ENCODE measurements around the gene PRDM5.
A peak's percentile ranks its signal among the peaks of the same experiment; 100 is the strongest.

PRDM5 gene

GRCh38 chr4:120838784-120839183, 83.7 kb downstream of the PRDM5 start:
- WGBS (ENCODE audit: insufficient coverage), result 100% methylated on average over 4 of the region's 5 CpGs
- Histone ChIP-seq H3K27ac (ENCODE audit: insufficient read depth in 1 of 2, low read depth in 1 of 2, low read length in 2 of 2, poor library complexity in 1 of 2, severe bottlenecking in 2 of 2) (no peak overlapping the region), H3K36me3 (ENCODE audit: control insufficient read depth in 4 of 4, insufficient read depth in 4 of 4, low read length in 3 of 4) (no peaks in the 10 kb centered on the region), H3K9me3 (ENCODE audit: control extremely low read depth in 1 of 5, control insufficient read depth in 4 of 5, insufficient read depth in 2 of 5, low read depth in 1 of 5, low read length in 4 of 5) (peaks cover 0 to 4% (median 0%) of the 10 kb centered on the region in 5 experiments), H3K4me1 (ENCODE audit: control extremely low read depth in 1 of 4, control insufficient read depth in 4 of 4, insufficient read depth in 4 of 4, low read length in 3 of 4) (no peaks in the 10 kb centered on the region), H3K4me3 (ENCODE audit: control insufficient read depth in 1 of 7, extremely low read depth in 1 of 7, insufficient read depth in 4 of 7, low read depth in 2 of 7, low read length in 6 of 7) (no peak overlapping the region), H3K27me3 (replicated peaks in 2 of 5; ENCODE audit: control insufficient read depth in 4 of 5, insufficient read depth in 5 of 5, low read length in 4 of 5) (no peaks in the 10 kb centered on the region)
- DNase-seq, result no peak
- ChIA-PET POLR2A (interaction anchor here (1.0 kb wide), 1 partner anchor 9 kb away, joined by 3 read pairs; no protein-coding TSS in a partner anchor), CTCF (interaction anchor here (1.3 kb wide), 1 partner anchor 40 kb away, joined by 3 read pairs; no protein-coding TSS in a partner anchor)

DNA sequence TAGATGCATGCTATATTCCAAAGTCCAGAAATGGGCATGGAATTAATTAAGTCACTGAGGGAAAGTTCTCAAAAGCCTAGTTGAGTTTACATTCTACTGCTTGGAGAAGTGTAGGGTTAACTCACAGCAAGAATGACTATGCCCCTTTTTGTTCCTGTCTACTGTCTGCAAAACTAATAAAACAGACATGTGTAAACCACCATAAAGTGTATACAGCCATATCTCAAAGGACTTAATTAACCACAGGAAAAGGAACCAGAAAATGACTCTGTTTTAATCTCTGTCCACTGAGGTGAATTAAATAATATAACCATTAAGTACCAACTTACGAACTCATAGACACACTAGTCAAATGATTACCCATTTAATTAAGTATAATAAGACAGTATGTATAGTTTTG, 84.9 kb downstream of the PRDM5 start:
- POLR2A ChIA-PET, result no interaction called here
- CTCF ChIA-PET, result no interaction called here
- peak in 2 of 3 donors; percentile 58 to 63 for DNase-seq

DNA sequence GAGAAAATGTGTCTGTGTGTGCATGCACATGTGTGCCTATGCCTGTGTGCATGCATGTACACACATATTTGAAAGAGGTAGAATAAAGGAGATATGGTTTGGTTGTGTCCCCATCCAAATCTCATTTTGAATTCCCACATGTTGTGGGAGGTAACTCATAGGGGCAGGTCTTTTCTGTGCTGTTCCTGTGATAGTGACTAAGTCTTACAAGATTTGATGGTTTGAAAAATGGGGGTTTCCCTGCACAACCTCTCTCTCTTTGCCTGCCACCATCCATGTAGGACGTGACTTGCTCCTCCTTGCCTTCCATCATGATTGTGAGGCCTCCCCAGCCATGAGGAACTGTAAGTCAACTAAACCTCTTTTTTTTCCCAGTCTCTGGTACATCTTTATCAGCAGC, 87.2 kb downstream of the PRDM5 start:
- Histone ChIP-seq H3K36me3 (ENCODE audit: control insufficient read depth in 4 of 4, insufficient read depth in 4 of 4, low read length in 3 of 4) (no peaks in the 10 kb centered on the region), H3K27ac (ENCODE audit: insufficient read depth in 1 of 2, low read depth in 1 of 2, low read length in 2 of 2, poor library complexity in 1 of 2, severe bottlenecking in 2 of 2) (no peak overlapping the region), H3K9me3 (ENCODE audit: control extremely low read depth in 1 of 5, control insufficient read depth in 4 of 5, insufficient read depth in 2 of 5, low read depth in 1 of 5, low read length in 4 of 5) (peaks cover 0 to 7% (median 0%) of the 10 kb centered on the region in 5 experiments), H3K4me3 (ENCODE audit: control insufficient read depth in 1 of 7, extremely low read depth in 1 of 7, insufficient read depth in 4 of 7, low read depth in 2 of 7, low read length in 6 of 7) (no peak overlapping the region), H3K27me3 (replicated peaks in 2 of 5; ENCODE audit: control insufficient read depth in 4 of 5, insufficient read depth in 5 of 5, low read length in 4 of 5) (no peaks in the 10 kb centered on the region), H3K4me1 (ENCODE audit: control extremely low read depth in 1 of 4, control insufficient read depth in 4 of 4, insufficient read depth in 4 of 4, low read length in 3 of 4) (no peaks in the 10 kb centered on the region)
- 100% methylated on average over 1 of the region's 1 CpG for WGBS (ENCODE audit: insufficient coverage)
- DNase-seq, result no peak
- ChIA-PET CTCF (no interaction called here), POLR2A (no interaction called here)

More for the DNA sequence above, 84.9 kb downstream of the PRDM5 start:
- H3K27me3 ChIP-seq (replicated peaks in 2 of 5; ENCODE audit: control insufficient read depth in 4 of 5, insufficient read depth in 5 of 5, low read length in 4 of 5), result no peaks in the 10 kb centered on the region
- H3K27ac ChIP-seq (ENCODE audit: insufficient read depth in 1 of 2, low read depth in 1 of 2, low read length in 2 of 2, poor library complexity in 1 of 2, severe bottlenecking in 2 of 2), result no peak overlapping the region
- H3K9me3 ChIP-seq (ENCODE audit: control extremely low read depth in 1 of 5, control insufficient read depth in 4 of 5, insufficient read depth in 2 of 5, low read depth in 1 of 5, low read length in 4 of 5), result peaks cover 0 to 7% (median 0%) of the 10 kb centered on the region in 5 experiments
- H3K4me1 ChIP-seq (ENCODE audit: control extremely low read depth in 1 of 4, control insufficient read depth in 4 of 4, insufficient read depth in 4 of 4, low read length in 3 of 4), result no peaks in the 10 kb centered on the region
- no peak overlapping the region for H3K4me3 ChIP-seq (ENCODE audit: control insufficient read depth in 1 of 7, extremely low read depth in 1 of 7, insufficient read depth in 4 of 7, low read depth in 2 of 7, low read length in 6 of 7)
- WGBS (ENCODE audit: insufficient coverage), result no CpG with 5 or more reads among the region's 1 CpG
- H3K36me3 ChIP-seq (ENCODE audit: control insufficient read depth in 4 of 4, insufficient read depth in 4 of 4, low read length in 3 of 4), result no peaks in the 10 kb centered on the region

DNA sequence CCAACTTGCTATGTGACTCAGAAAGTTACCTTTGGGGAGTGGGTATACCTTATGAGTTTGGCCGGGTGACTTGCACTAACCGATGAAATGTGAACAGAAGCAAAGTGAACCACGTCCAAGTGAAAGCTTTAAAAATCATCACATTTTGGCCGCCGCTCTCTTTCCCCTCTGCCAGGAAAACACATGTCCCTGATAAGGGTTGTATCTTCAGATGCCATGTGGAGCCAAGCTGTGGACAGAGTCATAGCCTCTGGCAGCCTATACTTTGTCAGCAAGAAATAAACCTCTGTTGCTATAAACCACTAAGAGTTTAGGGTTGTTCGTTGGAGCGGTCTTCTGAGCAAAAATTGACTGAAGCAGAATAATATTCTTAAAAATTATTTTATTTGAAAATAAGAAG, 92.3 kb downstream of the PRDM5 start:
- ChIA-PET POLR2A (interaction anchor here (0.7 kb wide), 1 partner anchor 8 kb away, joined by 3 read pairs; no protein-coding TSS in a partner anchor), CTCF (interaction anchor here (1.3 to 1.5 kb wide), 2 partner anchors 12 to 15 kb away, joined by 4 read pairs; no protein-coding TSS in a partner anchor)
- Histone ChIP-seq H3K9me3 (ENCODE audit: control extremely low read depth in 1 of 5, control insufficient read depth in 4 of 5, insufficient read depth in 2 of 5, low read depth in 1 of 5, low read length in 4 of 5) (peaks cover 0 to 7% (median 0%) of the 10 kb centered on the region in 5 experiments), H3K4me3 (ENCODE audit: control insufficient read depth in 1 of 7, extremely low read depth in 1 of 7, insufficient read depth in 4 of 7, low read depth in 2 of 7, low read length in 6 of 7) (peak overlapping the region in 1 of 7 experiments; percentile 53), H3K27ac (ENCODE audit: insufficient read depth in 1 of 2, low read depth in 1 of 2, low read length in 2 of 2, poor library complexity in 1 of 2, severe bottlenecking in 2 of 2) (no peak overlapping the region), H3K36me3 (ENCODE audit: control insufficient read depth in 4 of 4, insufficient read depth in 4 of 4, low read length in 3 of 4) (no peaks in the 10 kb centered on the region), H3K27me3 (replicated peaks in 2 of 5; ENCODE audit: control insufficient read depth in 4 of 5, insufficient read depth in 5 of 5, low read length in 4 of 5) (no peaks in the 10 kb centered on the region), H3K4me1 (ENCODE audit: control extremely low read depth in 1 of 4, control insufficient read depth in 4 of 4, insufficient read depth in 4 of 4, low read length in 3 of 4) (no peaks in the 10 kb centered on the region)
- 56% methylated on average over 5 of the region's 7 CpGs for WGBS (ENCODE audit: insufficient coverage)
- peak; percentile 52 to 87 (median 82) for DNase-seq

- Histone ChIP-seq H3K4me1 (ENCODE audit: control extremely low read depth in 1 of 4, control insufficient read depth in 4 of 4, insufficient read depth in 4 of 4, low read length in 3 of 4) (no peaks in the 10 kb centered on the region), H3K9me3 (ENCODE audit: control extremely low read depth in 1 of 5, control insufficient read depth in 4 of 5, insufficient read depth in 2 of 5, low read depth in 1 of 5, low read length in 4 of 5) (peaks cover 0 to 5% (median 0%) of the 10 kb centered on the region in 5 experiments)
- peak in 1 of 3 donors; percentile 9 for DNase-seq
Observed at GRCh38 chr4:120829113-120829831, 93.3 kb downstream of the PRDM5 start.

DNA sequence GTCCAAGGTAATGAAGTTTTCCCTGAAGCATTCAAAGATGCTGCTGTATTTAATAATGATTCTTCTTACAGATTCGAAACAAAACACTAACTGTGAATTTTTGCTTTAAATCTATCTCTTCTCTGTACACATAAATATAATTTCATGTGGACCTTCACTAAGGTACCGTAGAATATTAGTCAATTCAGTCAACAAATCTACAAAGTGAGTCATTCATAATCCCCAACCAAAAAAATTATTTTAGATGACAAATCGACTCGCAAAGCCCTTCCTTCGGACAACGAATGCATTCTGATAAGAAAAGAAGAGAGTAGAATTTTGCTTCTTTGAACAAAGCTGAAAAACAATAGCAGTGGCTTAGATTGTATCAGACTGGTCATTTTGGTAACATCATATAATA, 95.7 kb downstream of the PRDM5 start:
- no peaks in the 10 kb centered on the region for H3K27me3 ChIP-seq (replicated peaks in 2 of 5; ENCODE audit: control insufficient read depth in 4 of 5, insufficient read depth in 5 of 5, low read length in 4 of 5)
- H3K27ac ChIP-seq (ENCODE audit: insufficient read depth in 1 of 2, low read depth in 1 of 2, low read length in 2 of 2, poor library complexity in 1 of 2, severe bottlenecking in 2 of 2), result no peak overlapping the region
- no peak for DNase-seq
- CTCF ChIA-PET, result no interaction called here
- no peaks in the 10 kb centered on the region for H3K4me1 ChIP-seq (ENCODE audit: control extremely low read depth in 1 of 4, control insufficient read depth in 4 of 4, insufficient read depth in 4 of 4, low read length in 3 of 4)
- POLR2A ChIA-PET, result no interaction called here
- H3K36me3 ChIP-seq (ENCODE audit: control insufficient read depth in 4 of 4, insufficient read depth in 4 of 4, low read length in 3 of 4), result no peaks in the 10 kb centered on the region
- 100% methylated on average over 1 of the region's 6 CpGs for WGBS (ENCODE audit: insufficient coverage)
- no peaks in the 10 kb centered on the region for H3K9me3 ChIP-seq (ENCODE audit: control extremely low read depth in 1 of 5, control insufficient read depth in 4 of 5, insufficient read depth in 2 of 5, low read depth in 1 of 5, low read length in 4 of 5)
- no peak overlapping the region for H3K4me3 ChIP-seq (ENCODE audit: control insufficient read depth in 1 of 7, extremely low read depth in 1 of 7, insufficient read depth in 4 of 7, low read depth in 2 of 7, low read length in 6 of 7)

More at GRCh38 chr4:120829113-120829831, 93.3 kb downstream of the PRDM5 start:
- Histone ChIP-seq H3K27me3 (replicated peaks in 2 of 5; ENCODE audit: control insufficient read depth in 4 of 5, insufficient read depth in 5 of 5, low read length in 4 of 5) (no peaks in the 10 kb centered on the region), H3K27ac (ENCODE audit: insufficient read depth in 1 of 2, low read depth in 1 of 2, low read length in 2 of 2, poor library complexity in 1 of 2, severe bottlenecking in 2 of 2) (no peak overlapping the region), H3K36me3 (ENCODE audit: control insufficient read depth in 4 of 4, insufficient read depth in 4 of 4, low read length in 3 of 4) (no peaks in the 10 kb centered on the region), H3K4me3 (ENCODE audit: control insufficient read depth in 1 of 7, extremely low read depth in 1 of 7, insufficient read depth in 4 of 7, low read depth in 2 of 7, low read length in 6 of 7) (no peak overlapping the region)
- WGBS (ENCODE audit: insufficient coverage), result 92% methylated on average over 1 of the region's 4 CpGs
- ChIA-PET POLR2A (no interaction called here), CTCF (interaction anchor here (1.3 to 1.5 kb wide), 2 partner anchors 11 to 15 kb away, joined by 4 read pairs; no protein-coding TSS in a partner anchor)

- no peak overlapping the region for H3K4me3 ChIP-seq (ENCODE audit: control insufficient read depth in 1 of 7, extremely low read depth in 1 of 7, insufficient read depth in 4 of 7, low read depth in 2 of 7, low read length in 6 of 7)
- H3K27ac ChIP-seq (ENCODE audit: insufficient read depth in 1 of 2, low read depth in 1 of 2, low read length in 2 of 2, poor library complexity in 1 of 2, severe bottlenecking in 2 of 2), result no peak overlapping the region
- DNase-seq, result no peak
- POLR2A ChIA-PET, result no interaction called here
- WGBS (ENCODE audit: insufficient coverage), result 78% methylated on average over 1 of the region's 1 CpG
- CTCF ChIA-PET, result no interaction called here
- no peaks in the 10 kb centered on the region for H3K9me3 ChIP-seq (ENCODE audit: control extremely low read depth in 1 of 5, control insufficient read depth in 4 of 5, insufficient read depth in 2 of 5, low read depth in 1 of 5, low read length in 4 of 5)
- no peaks in the 10 kb centered on the region for H3K36me3 ChIP-seq (ENCODE audit: control insufficient read depth in 4 of 4, insufficient read depth in 4 of 4, low read length in 3 of 4)
- H3K4me1 ChIP-seq (ENCODE audit: control extremely low read depth in 1 of 4, control insufficient read depth in 4 of 4, insufficient read depth in 4 of 4, low read length in 3 of 4), result no peaks in the 10 kb centered on the region
- H3K27me3 ChIP-seq (replicated peaks in 2 of 5; ENCODE audit: control insufficient read depth in 4 of 5, insufficient read depth in 5 of 5, low read length in 4 of 5), result no peaks in the 10 kb centered on the region
Observed at GRCh38 chr4:120826449-120826848, 96.1 kb downstream of the PRDM5 start.

All from common myeloid progenitor, CD34-positive (primary cell).